ENCODE data around the gene PAPPA2.

- TF ChIP-seq POLR2A (IDR thresholded peaks at IDR 0.05) (no peak), CTCF (IDR thresholded peaks at IDR 0.05) (no peak)
These were observed 69.2 kb downstream of the PAPPA2 start for GRCh38 chr1:176531921-176532897.

Measured in right lobe of liver (tissue), 4 donors.